Fibroblast of lung (primary cell): ENCODE measurements around the gene CCNK.

Source experiments
- EZH2 ChIP-seq: IDR thresholded peaks from 2 replicates; pipeline ENCODE4 v1.5.1; 2012; ENCODE audit warnings: low read length, control low read depth, mild to moderate bottlenecking; ENCODE audit errors: missing control alignments
- TF ChIP-seq, protein P1 (sequence below), 2 donors: IDR thresholded peaks in 1 of 2; conservative IDR thresholded peaks in 1 of 2; 1 replicate in 1 of 2; 2 replicates in 1 of 2; pipeline ENCODE4 v1.5.1; 2011 to 2012; ENCODE audit warnings: low read length in 2 of 2, control low read depth in 1 of 2, inconsistent platforms in 1 of 2, low read depth in 1 of 2, mild to moderate bottlenecking in 1 of 2

DNA sequence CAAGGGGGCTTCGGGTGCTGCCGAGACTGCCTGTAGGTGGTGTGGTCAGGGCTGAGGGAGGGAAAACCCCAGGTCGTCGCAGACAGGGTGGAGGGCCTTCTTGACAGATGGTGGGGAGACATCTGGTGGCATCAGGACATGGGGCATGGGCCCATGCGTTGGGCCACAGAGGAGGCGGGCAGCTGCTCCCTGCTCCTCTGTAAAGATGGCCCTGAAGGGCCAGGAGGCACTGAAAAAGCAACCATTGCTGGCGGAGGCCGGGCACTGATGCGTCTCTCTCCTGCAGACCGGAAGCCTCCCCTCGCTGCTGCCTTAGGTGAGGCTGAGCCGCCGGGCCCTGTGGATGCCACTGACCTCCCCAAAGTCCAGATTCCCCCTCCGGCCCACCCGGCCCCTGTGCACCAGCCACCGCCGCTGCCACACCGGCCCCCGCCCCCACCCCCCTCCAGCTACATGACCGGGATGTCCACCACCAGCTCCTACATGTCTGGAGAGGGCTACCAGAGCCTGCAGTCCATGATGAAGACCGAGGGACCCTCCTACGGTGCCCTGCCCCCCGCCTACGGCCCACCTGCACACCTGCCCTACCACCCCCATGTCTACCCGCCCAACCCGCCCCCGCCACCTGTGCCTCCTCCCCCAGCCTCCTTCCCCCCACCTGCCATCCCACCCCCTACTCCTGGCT is 28.8 kb downstream of the CCNK start:
- TF ChIP-seq, protein P1, sequence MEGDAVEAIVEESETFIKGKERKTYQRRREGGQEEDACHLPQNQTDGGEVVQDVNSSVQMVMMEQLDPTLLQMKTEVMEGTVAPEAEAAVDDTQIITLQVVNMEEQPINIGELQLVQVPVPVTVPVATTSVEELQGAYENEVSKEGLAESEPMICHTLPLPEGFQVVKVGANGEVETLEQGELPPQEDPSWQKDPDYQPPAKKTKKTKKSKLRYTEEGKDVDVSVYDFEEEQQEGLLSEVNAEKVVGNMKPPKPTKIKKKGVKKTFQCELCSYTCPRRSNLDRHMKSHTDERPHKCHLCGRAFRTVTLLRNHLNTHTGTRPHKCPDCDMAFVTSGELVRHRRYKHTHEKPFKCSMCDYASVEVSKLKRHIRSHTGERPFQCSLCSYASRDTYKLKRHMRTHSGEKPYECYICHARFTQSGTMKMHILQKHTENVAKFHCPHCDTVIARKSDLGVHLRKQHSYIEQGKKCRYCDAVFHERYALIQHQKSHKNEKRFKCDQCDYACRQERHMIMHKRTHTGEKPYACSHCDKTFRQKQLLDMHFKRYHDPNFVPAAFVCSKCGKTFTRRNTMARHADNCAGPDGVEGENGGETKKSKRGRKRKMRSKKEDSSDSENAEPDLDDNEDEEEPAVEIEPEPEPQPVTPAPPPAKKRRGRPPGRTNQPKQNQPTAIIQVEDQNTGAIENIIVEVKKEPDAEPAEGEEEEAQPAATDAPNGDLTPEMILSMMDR (conservative IDR thresholded peaks at IDR 0.05 in 1 of 2, IDR thresholded peaks at IDR 0.05 in 1 of 2; ENCODE audit: low read depth in 1 of 2, low read length in 2 of 2) = no peak
- no peak for TF ChIP-seq EZH2
